ENCODE data around the gene HS6ST2.

- no peak for TF ChIP-seq CTCF (IDR thresholded peaks at IDR 0.05)
- no peak for TF ChIP-seq RFX5 (IDR thresholded peaks at IDR 0.05; ENCODE audit: low read length)
- TF ChIP-seq MXI1 (IDR thresholded peaks at IDR 0.05; ENCODE audit: low read depth, low read length), result no peak
- no peak for TF ChIP-seq EP300 (IDR thresholded peaks at IDR 0.05; ENCODE audit: borderline replicate concordance in 1 of 2, low read depth in 1 of 2, low read length in 1 of 2)
- TF ChIP-seq MAX (IDR thresholded peaks at IDR 0.05; ENCODE audit: low read depth), result no peak
Observed at GRCh38 chrX:132623300-132623699, 335.1 kb downstream of the HS6ST2 start.

Measured in SK-N-SH (cell line).